Mucosa of descending colon (tissue), 3 donors: Measurements from ENCODE around the gene UBTD2. TPM values are rescaled to one million over a fixed set of nuclear protein-coding genes. Genes with fewer than 3 reads are reported as not detected.
A peak's percentile ranks its signal among the peaks of the same experiment; 100 is the strongest.

ENCODE experiments used
- ATAC-seq: fragments of 200-7000 bp; cut with Tn5 transposase; one replicate; pipeline ENCODE4 v1.9.1; 2020; ENCODE audit warnings: mild to moderate bottlenecking, moderate library complexity
- DNase-seq, 3 donors: peaks; one replicate each; pipeline ENCODE4 v3.0.0-alpha.2; 2020
- H3K36me3 ChIP-seq: fragments of 200-600 bp; one replicate; pipeline ENCODE4 v1.8.0; 2021; ENCODE audit warnings: low read depth, mild to moderate bottlenecking
- H3K4me1 ChIP-seq: fragments of 200-600 bp; one replicate; pipeline ENCODE4 v1.8.0; 2021; ENCODE audit warnings: low read depth, mild to moderate bottlenecking
- H3K4me3 ChIP-seq: fragments of 200-600 bp; one replicate; pipeline ENCODE4 v1.8.0; 2021; ENCODE audit warnings: mild to moderate bottlenecking
- H3K9me3 ChIP-seq: fragments of 200-600 bp; one replicate; pipeline ENCODE4 v1.8.0; 2021; ENCODE audit warnings: mild to moderate bottlenecking
- CTCF ChIP-seq: fragments of 200-600 bp; IDR thresholded peaks from one replicate; pipeline ENCODE4 v1.8.0; 2022; ENCODE audit warnings: antibody characterized with exemption, mild to moderate bottlenecking
- intact Hi-C, 2 donors: fragments of 100-400 bp; cut with DNase I in 1 of 2; cut with micrococcal nuclease in 1 of 2; formaldehyde crosslinking; loops; one replicate each; pipeline versions ENCODE4 v1.11.0 to v1.11.1; 2022; cut with DNase I, micrococcal nuclease
- total RNA-seq, 3 donors: library from RNA; stranded (reverse); fragmentation: NEBNext Ultra II Directional in 2 of 3; extraction: Animal tissue kit (Norgen Biotek cat#: 25700) in 2 of 3; gene quantifications; one replicate each; pipeline versions ENCODE4 v1.2.1 to v1.2.4, GENCODE V29; 2021 to 2023
- donor health status: DM: no; HTN: no; CAD: no; lungs with moderate emphysema.
- donor health status: DM: no; HTN: no; CAD: no.
- donor health status: DM: no; HTN: yes; CAD: no.

Gene UBTD2
- total RNA-seq, 3 donors from 2014 or later = 18.3 to 22.2 (median 20.0) TPM

DNA sequence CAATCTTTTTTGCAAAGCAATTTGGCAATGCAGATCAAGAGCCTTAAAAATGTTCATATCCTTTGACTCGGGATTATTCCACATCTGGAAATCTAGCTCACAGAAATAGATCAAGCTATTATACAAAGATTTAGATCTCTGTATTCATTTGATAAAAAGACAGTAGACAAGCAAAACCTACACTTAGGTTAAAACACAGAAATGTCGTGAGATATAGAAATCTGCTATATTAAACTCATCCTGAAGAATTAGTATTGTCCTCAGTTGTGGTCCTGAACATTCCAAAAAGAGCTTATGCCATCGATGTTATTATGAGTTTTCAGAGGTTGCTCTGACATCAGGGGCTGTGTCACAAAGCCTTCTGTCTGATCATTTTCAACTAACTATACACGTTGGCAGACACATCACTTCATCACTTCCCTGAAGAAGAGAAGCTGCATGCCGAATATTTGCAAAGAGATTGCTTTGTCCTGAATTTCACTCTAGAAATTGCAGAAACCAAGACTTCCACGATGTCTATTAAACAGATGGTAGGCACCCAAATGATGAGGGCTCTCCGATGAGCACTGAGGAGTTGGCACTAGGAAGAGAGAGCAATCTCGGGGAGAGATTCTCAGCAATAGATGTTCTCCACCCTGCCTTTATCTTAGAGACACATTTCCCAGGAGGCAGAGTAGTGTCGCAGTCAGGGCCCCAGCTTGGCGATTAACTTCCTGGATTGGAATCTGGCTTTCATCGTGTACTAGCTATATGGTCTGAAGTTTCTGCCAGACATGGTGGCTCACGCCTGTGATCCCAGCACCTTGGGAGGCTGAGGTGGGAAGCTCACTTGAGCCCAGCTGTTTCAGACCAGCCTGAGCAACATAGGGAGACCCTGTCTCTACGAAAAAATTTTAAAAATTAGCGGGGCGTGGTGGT is 1.9 kb upstream of the UBTD2 start:
- intact Hi-C loops = no loop called here
- Histone ChIP-seq H3K36me3 (no peaks in the 10 kb centered on the region), H3K9me3 (no peaks in the 10 kb centered on the region), H3K4me3 (no peak overlapping the region), H3K4me1 (peaks cover 21% of the 10 kb centered on the region)
- TF ChIP-seq CTCF = no peak
- DNase-seq (no peak), ATAC-seq (no peak)

GRCh38 chr5:172284611-172284980 is 1.0 kb upstream of the UBTD2 start:
- no peak for TF ChIP-seq CTCF
- H3K36me3 ChIP-seq = no peaks in the 10 kb centered on the region
- peak overlapping the region; percentile 81 for H3K4me3 ChIP-seq
- peaks cover 21% of the 10 kb centered on the region for H3K4me1 ChIP-seq
- intact Hi-C loops = no loop called here
- ATAC-seq (no peak), DNase-seq (no peak)
- H3K9me3 ChIP-seq = no peaks in the 10 kb centered on the region

- DNase-seq (peak; percentile 83 to 90 (median 87)), ATAC-seq (peak; percentile 91)
- Histone ChIP-seq H3K9me3 (no peaks in the 10 kb centered on the region), H3K4me1 (peaks cover 21% of the 10 kb centered on the region), H3K4me3 (peak overlapping the region; percentile 81), H3K36me3 (no peaks in the 10 kb centered on the region)
- intact Hi-C loops = no loop called here
- TF ChIP-seq CTCF = no peak
These were observed 472 bp upstream of the UBTD2 start for GRCh38 chr5:172283862-172284610.

GRCh38 chr5:172282272-172283019 is 1.1 kb downstream of the UBTD2 start:
- Histone ChIP-seq H3K36me3 (no peaks in the 10 kb centered on the region), H3K9me3 (no peaks in the 10 kb centered on the region), H3K4me1 (peaks cover 21% of the 10 kb centered on the region), H3K4me3 (peak overlapping the region; percentile 81)
- no peak for TF ChIP-seq CTCF
- intact Hi-C loops = no loop called here
- DNase-seq = no peak
- ATAC-seq = no peak

GRCh38 chr5:172281346-172281745 is 2.2 kb downstream of the UBTD2 start:
- intact Hi-C loops = no loop called here
- DNase-seq (no peak), ATAC-seq (no peak)
- Histone ChIP-seq H3K9me3 (no peaks in the 10 kb centered on the region), H3K4me3 (no peak overlapping the region), H3K36me3 (no peaks in the 10 kb centered on the region), H3K4me1 (peaks cover 21% of the 10 kb centered on the region)
- TF ChIP-seq CTCF = no peak
